Measurements from ENCODE around the gene ADAD2. TPM values are rescaled to one million over a fixed set of nuclear protein-coding genes. Genes with fewer than 3 reads are reported as not detected.

The ADAD2 gene
- total RNA-seq, 2 experiments from 2014 or later: not detected

GRCh38 chr16:84240455-84240854 lies 49.5 kb downstream of the ADAD2 start:
- Histone ChIP-seq H4K20me1 (ENCODE audit: insufficient read depth, low read length) (no peaks in the 10 kb centered on the region), H3K4me2 (ENCODE audit: low read length) (no peak overlapping the region), H3K9me2 (ENCODE audit: insufficient read depth, low read length) (no peaks in the 10 kb centered on the region), H3K27ac (ENCODE audit: low read depth, low read length, poor library complexity, severe bottlenecking) (no peak overlapping the region), H3K36me3 (ENCODE audit: insufficient read depth, low read length) (no peaks in the 10 kb centered on the region), H2AFZ (ENCODE audit: low read length) (no peak overlapping the region), H3K4me1 (ENCODE audit: insufficient read depth, low read length, poor library complexity, severe bottlenecking) (no peaks in the 10 kb centered on the region), H3K79me2 (ENCODE audit: insufficient read depth, low read depth, low read length) (no peaks in the 10 kb centered on the region), H3K9me3 (ENCODE audit: low read length) (no peaks in the 10 kb centered on the region), H3K4me3 (ENCODE audit: low read depth, low read length, poor library complexity, severe bottlenecking) (no peak overlapping the region)
- ChIA-PET CTCF (ENCODE audit: unreplicated experiment) (no interaction called here), POLR2A (interaction anchor here (0.6 kb wide), 1 partner anchor 42 kb away, joined by 4 read pairs; no protein-coding TSS in a partner anchor)
- TF ChIP-seq, protein P1, sequence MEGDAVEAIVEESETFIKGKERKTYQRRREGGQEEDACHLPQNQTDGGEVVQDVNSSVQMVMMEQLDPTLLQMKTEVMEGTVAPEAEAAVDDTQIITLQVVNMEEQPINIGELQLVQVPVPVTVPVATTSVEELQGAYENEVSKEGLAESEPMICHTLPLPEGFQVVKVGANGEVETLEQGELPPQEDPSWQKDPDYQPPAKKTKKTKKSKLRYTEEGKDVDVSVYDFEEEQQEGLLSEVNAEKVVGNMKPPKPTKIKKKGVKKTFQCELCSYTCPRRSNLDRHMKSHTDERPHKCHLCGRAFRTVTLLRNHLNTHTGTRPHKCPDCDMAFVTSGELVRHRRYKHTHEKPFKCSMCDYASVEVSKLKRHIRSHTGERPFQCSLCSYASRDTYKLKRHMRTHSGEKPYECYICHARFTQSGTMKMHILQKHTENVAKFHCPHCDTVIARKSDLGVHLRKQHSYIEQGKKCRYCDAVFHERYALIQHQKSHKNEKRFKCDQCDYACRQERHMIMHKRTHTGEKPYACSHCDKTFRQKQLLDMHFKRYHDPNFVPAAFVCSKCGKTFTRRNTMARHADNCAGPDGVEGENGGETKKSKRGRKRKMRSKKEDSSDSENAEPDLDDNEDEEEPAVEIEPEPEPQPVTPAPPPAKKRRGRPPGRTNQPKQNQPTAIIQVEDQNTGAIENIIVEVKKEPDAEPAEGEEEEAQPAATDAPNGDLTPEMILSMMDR (conservative IDR thresholded peaks at IDR 0.05; ENCODE audit: low read length): no peak
- no peak for DNase-seq (ENCODE audit: low spot score)
- BruUV-seq (replicated peaks): no TSS peak
- intact Hi-C loops (cut with micrococcal nuclease; ENCODE audit: unreplicated experiment): no loop called here

GRCh38 chr16:84241778-84242177 lies 50.8 kb downstream of the ADAD2 start:
- CTCF ChIA-PET (ENCODE audit: unreplicated experiment): no interaction called here
- no peak overlapping the region for H3K4me3 ChIP-seq (ENCODE audit: low read depth, low read length, poor library complexity, severe bottlenecking)
- H3K27ac ChIP-seq (ENCODE audit: low read depth, low read length, poor library complexity, severe bottlenecking): no peak overlapping the region
- H4K20me1 ChIP-seq (ENCODE audit: insufficient read depth, low read length): no peaks in the 10 kb centered on the region
- POLR2A ChIA-PET: no interaction called here
- H3K4me1 ChIP-seq (ENCODE audit: insufficient read depth, low read length, poor library complexity, severe bottlenecking): no peaks in the 10 kb centered on the region
- DNase-seq (ENCODE audit: low spot score): no peak
- no TSS peak for BruUV-seq (replicated peaks)
- H3K4me2 ChIP-seq (ENCODE audit: low read length): no peak overlapping the region
- intact Hi-C loops (cut with micrococcal nuclease; ENCODE audit: unreplicated experiment): no loop called here
- H3K36me3 ChIP-seq (ENCODE audit: insufficient read depth, low read length): no peaks in the 10 kb centered on the region
- H3K79me2 ChIP-seq (ENCODE audit: insufficient read depth, low read depth, low read length): no peaks in the 10 kb centered on the region
- no peak for TF ChIP-seq EZH2phosphoT487 (IDR thresholded peaks at IDR 0.05; ENCODE audit: borderline replicate concordance, low read depth, low read length)
- TF ChIP-seq, protein P1 (conservative IDR thresholded peaks at IDR 0.05; ENCODE audit: low read length): no peak
- H3K9me2 ChIP-seq (ENCODE audit: insufficient read depth, low read length): no peaks in the 10 kb centered on the region
- no peaks in the 10 kb centered on the region for H3K9me3 ChIP-seq (ENCODE audit: low read length)
- H2AFZ ChIP-seq (ENCODE audit: low read length): no peak overlapping the region

DNA sequence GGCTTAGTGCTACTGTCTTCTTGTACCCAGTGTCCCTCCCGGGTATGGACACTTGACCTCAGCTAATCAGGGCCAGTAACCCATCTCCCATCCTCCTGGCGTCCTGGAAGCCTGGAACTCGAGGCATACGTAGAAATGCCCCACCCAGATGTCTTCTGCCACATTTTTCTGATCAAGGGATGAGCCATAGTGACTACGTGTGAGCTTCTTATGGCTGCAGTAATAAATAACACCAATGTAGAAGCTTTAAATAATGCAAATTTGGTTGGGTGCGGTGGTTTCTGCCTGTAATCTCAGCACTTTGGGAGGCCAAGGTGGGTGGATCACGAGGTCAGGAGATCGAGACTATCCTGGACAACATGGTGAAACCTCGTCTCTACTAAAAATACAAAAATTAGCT lies 51.9 kb downstream of the ADAD2 start:
- Histone ChIP-seq H3K4me1 (ENCODE audit: insufficient read depth, low read length, poor library complexity, severe bottlenecking) (no peaks in the 10 kb centered on the region), H3K9me3 (ENCODE audit: low read length) (no peaks in the 10 kb centered on the region), H3K4me3 (ENCODE audit: low read depth, low read length, poor library complexity, severe bottlenecking) (no peak overlapping the region), H3K9me2 (ENCODE audit: insufficient read depth, low read length) (no peaks in the 10 kb centered on the region), H3K4me2 (ENCODE audit: low read length) (no peak overlapping the region), H3K79me2 (ENCODE audit: insufficient read depth, low read depth, low read length) (no peaks in the 10 kb centered on the region), H4K20me1 (ENCODE audit: insufficient read depth, low read length) (no peaks in the 10 kb centered on the region), H3K27ac (ENCODE audit: low read depth, low read length, poor library complexity, severe bottlenecking) (no peak overlapping the region), H2AFZ (ENCODE audit: low read length) (no peak overlapping the region), H3K36me3 (ENCODE audit: insufficient read depth, low read length) (no peaks in the 10 kb centered on the region)
- no TSS peak for BruUV-seq (replicated peaks)
- ChIA-PET POLR2A (interaction anchor here (1.3 kb wide), 1 partner anchor 9 kb away, joined by 3 read pairs; no protein-coding TSS in a partner anchor), CTCF (ENCODE audit: unreplicated experiment) (no interaction called here)
- TF ChIP-seq, protein P1 (conservative IDR thresholded peaks at IDR 0.05; ENCODE audit: low read length): no peak
- TF ChIP-seq EZH2phosphoT487 (IDR thresholded peaks at IDR 0.05; ENCODE audit: borderline replicate concordance, low read depth, low read length): no peak
- intact Hi-C loops (cut with micrococcal nuclease; ENCODE audit: unreplicated experiment): no loop called here
- DNase-seq (ENCODE audit: low spot score): no peak
